MM.1S (cell line): ENCODE data around the gene SSBP3.
A peak's percentile ranks its signal among the peaks of the same experiment; 100 is the strongest.

Source experiments
- DNase-seq: peaks from one replicate; pipeline ENCODE4 v3.0.0-alpha.2; 2015
- H2AFZ ChIP-seq: fragments of 300-600 bp; sonication (generic); 2 replicates; pipeline ENCODE4 v1.6.0; 2016; ENCODE audit warnings: antibody characterized with exemption, low read length
- H3F3A ChIP-seq: fragments of 300-600 bp; sonication (generic); 2 replicates; pipeline ENCODE4 v1.6.1; 2016; ENCODE audit warnings: mild to moderate bottlenecking, antibody characterized with exemption, low read length, moderate library complexity, mixed read lengths; ENCODE audit not compliant: insufficient read depth
- H3K27ac ChIP-seq: fragments of 300-600 bp; sonication (generic); 2 replicates; pipeline ENCODE4 v1.5.1; 2016; ENCODE audit warnings: mild to moderate bottlenecking, low read length
- H3K27me3 ChIP-seq: fragments of 300-600 bp; sonication (generic); replicated peaks from 2 replicates; pipeline ENCODE4 v1.6.0; 2016; ENCODE audit warnings: low read length; ENCODE audit not compliant: insufficient read depth
- H3K36me3 ChIP-seq: fragments of 300-600 bp; sonication (generic); replicated peaks from 2 replicates; pipeline ENCODE4 v1.6.1; 2016; ENCODE audit warnings: mild to moderate bottlenecking, low read length, mixed read lengths; ENCODE audit not compliant: insufficient read depth
- H3K4me1 ChIP-seq: fragments of 300-600 bp; sonication (generic); 2 replicates; pipeline ENCODE4 v1.6.1; 2016; ENCODE audit warnings: low read length, mixed read lengths
- H3K4me2 ChIP-seq: fragments of 300-600 bp; sonication (generic); 2 replicates; pipeline ENCODE4 v1.6.0; 2016; ENCODE audit warnings: low read depth, low read length
- H3K4me3 ChIP-seq: fragments of 300-600 bp; sonication (generic); 2 replicates; pipeline ENCODE4 v1.5.1; 2016; ENCODE audit warnings: low read length, mixed read lengths
- H3K79me2 ChIP-seq: fragments of 300-600 bp; sonication (generic); 2 replicates; pipeline ENCODE4 v1.6.1; 2016; ENCODE audit warnings: mixed run types, low read length, mixed read lengths
- H3K9ac ChIP-seq: fragments of 300-600 bp; sonication (generic); 2 replicates; pipeline ENCODE4 v1.6.1; 2016; ENCODE audit warnings: low read length, mixed read lengths
- H3K9me2 ChIP-seq: fragments of 300-600 bp; sonication (generic); replicated peaks from 2 replicates; pipeline ENCODE4 v1.6.1; 2016; ENCODE audit warnings: mild to moderate bottlenecking, low read length, mixed read lengths; ENCODE audit not compliant: insufficient read depth
- H3K9me3 ChIP-seq: fragments of 300-600 bp; sonication (generic); replicated peaks from 2 replicates; pipeline ENCODE4 v1.6.1; 2016; ENCODE audit warnings: mild to moderate bottlenecking, low read length, mixed read lengths; ENCODE audit not compliant: insufficient read depth
- H4K20me1 ChIP-seq: fragments of 300-600 bp; sonication (generic); 2 replicates; pipeline ENCODE4 v1.6.1; 2016; ENCODE audit warnings: mild to moderate bottlenecking, low read length, moderate library complexity, mixed read lengths; ENCODE audit not compliant: insufficient read depth
- EZH2 ChIP-seq: fragments of 300-600 bp; sonication (generic); optimal IDR thresholded peaks from 2 replicates; pipeline ENCODE3; 2017; ENCODE audit warnings: low read depth, mild to moderate bottlenecking, antibody characterized with exemption, low read length, mixed read lengths
- EZH2phosphoT487 ChIP-seq: fragments of 300-600 bp; sonication (generic); IDR thresholded peaks from 2 replicates; pipeline ENCODE4 v1.6.1; 2018; ENCODE audit warnings: antibody characterized with exemption, low read length
- TF ChIP-seq, protein P1 (sequence below): fragments of 300-600 bp; sonication (generic); IDR thresholded peaks from 2 replicates; pipeline ENCODE4 v1.5.1; 2016; ENCODE audit warnings: antibody characterized with exemption, low read length, mixed read lengths

The SSBP3 gene

DNA sequence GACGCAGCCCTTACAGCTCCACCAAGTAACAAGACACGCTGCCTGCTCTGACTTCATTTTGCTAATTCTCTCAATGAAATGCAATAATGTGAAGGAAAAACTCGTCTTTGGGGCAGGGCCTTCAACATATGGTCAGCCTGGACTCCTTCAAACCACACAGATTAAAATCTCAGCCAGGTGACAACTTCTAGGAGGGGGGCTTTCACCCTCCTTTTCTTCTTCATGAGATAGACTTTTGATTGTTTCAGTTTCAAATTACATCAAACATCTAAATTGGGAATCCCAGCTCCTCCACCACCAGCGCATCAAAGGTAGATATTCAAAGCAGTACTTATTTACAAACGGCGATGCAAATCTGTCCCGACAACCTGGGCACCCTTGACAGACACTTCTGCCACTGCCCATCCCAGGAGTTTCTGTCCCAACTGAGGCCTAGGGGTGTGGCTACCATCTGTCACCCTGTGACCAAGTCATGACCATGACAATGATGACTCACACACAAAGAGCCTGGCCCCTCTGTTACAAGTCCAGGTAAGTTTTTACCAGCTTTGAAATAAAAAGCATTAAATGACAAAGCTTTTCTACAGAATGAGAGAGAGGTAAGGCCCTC, 29.7 kb downstream of the SSBP3 start:
- Histone ChIP-seq H3K27ac (peak overlapping the region; percentile 92), H3K9me3 (no peaks in the 10 kb centered on the region), H3K4me1 (peaks cover 38% of the 10 kb centered on the region), H3K79me2 (peaks cover 73% of the 10 kb centered on the region), H3K36me3 (no peaks in the 10 kb centered on the region), H3F3A (peaks cover 24% of the 10 kb centered on the region), H3K9me2 (no peaks in the 10 kb centered on the region), H3K27me3 (no peaks in the 10 kb centered on the region), H3K4me3 (peak overlapping the region; percentile 28), H4K20me1 (no peaks in the 10 kb centered on the region), H3K9ac (peak overlapping the region; percentile 69), H2AFZ (0 out of 2 replicates have a peak overlapping the region, but pooled peaks have one; percentile 2), H3K4me2 (peak overlapping the region; percentile 67)
- no peak for TF ChIP-seq EZH2
- no peak for TF ChIP-seq EZH2phosphoT487
- TF ChIP-seq, protein P1, sequence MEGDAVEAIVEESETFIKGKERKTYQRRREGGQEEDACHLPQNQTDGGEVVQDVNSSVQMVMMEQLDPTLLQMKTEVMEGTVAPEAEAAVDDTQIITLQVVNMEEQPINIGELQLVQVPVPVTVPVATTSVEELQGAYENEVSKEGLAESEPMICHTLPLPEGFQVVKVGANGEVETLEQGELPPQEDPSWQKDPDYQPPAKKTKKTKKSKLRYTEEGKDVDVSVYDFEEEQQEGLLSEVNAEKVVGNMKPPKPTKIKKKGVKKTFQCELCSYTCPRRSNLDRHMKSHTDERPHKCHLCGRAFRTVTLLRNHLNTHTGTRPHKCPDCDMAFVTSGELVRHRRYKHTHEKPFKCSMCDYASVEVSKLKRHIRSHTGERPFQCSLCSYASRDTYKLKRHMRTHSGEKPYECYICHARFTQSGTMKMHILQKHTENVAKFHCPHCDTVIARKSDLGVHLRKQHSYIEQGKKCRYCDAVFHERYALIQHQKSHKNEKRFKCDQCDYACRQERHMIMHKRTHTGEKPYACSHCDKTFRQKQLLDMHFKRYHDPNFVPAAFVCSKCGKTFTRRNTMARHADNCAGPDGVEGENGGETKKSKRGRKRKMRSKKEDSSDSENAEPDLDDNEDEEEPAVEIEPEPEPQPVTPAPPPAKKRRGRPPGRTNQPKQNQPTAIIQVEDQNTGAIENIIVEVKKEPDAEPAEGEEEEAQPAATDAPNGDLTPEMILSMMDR = no peak
- peak; percentile 94 for DNase-seq

DNA sequence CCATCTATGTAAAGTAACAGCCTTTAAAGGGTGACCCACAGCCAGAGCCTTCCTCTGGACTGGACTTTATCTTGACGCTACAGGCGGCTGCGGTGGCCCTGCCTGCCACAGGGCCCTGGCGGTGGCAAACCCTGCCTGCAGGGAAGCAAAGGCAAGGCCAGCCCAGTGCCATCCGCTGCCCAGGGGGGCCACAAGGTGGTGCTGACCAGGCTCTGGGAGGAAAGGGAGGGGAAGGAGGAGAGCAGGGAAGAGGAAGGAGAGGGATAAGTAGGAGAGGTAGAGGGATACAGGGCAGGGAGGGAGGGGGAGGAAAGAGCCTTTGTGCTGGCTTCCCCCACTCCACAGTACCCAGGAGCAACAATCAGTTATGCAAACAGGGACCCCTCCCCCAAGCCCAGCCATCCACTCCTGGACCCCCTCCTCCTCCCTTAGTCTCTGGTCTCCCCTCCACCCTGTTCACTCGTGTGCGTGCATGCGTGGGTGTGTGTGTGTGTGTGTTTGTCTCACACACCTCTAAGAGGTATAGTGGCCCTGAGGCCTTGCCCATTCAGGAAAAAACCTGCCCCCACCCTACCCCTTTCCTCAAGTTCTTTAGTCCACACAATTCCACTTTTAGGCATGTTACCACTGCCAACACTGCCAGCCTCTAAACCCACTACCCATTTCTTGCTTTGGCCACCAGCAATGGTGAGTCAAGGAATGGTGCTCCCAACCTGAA, 30.3 kb downstream of the SSBP3 start:
- peak overlapping the region; percentile 92 for H3K27ac ChIP-seq
- no peaks in the 10 kb centered on the region for H3K9me2 ChIP-seq
- peak overlapping the region; percentile 65 for H3K4me2 ChIP-seq
- H3K9me3 ChIP-seq = no peaks in the 10 kb centered on the region
- H3K36me3 ChIP-seq = no peaks in the 10 kb centered on the region
- DNase-seq = no peak
- H2AFZ ChIP-seq = no peak overlapping the region
- H4K20me1 ChIP-seq = no peaks in the 10 kb centered on the region
- peak overlapping the region; percentile 50; the same call in 1 of the 2 replicates for H3K9ac ChIP-seq
- peaks cover 78% of the 10 kb centered on the region for H3K79me2 ChIP-seq
- peaks cover 38% of the 10 kb centered on the region for H3K4me1 ChIP-seq
- peak overlapping the region; percentile 12; the same call in 1 of the 2 replicates for H3K4me3 ChIP-seq
- TF ChIP-seq EZH2phosphoT487 = no peak
- TF ChIP-seq EZH2 = no peak
- TF ChIP-seq, protein P1 = no peak
- no peaks in the 10 kb centered on the region for H3K27me3 ChIP-seq
- H3F3A ChIP-seq = peaks cover 24% of the 10 kb centered on the region

DNA sequence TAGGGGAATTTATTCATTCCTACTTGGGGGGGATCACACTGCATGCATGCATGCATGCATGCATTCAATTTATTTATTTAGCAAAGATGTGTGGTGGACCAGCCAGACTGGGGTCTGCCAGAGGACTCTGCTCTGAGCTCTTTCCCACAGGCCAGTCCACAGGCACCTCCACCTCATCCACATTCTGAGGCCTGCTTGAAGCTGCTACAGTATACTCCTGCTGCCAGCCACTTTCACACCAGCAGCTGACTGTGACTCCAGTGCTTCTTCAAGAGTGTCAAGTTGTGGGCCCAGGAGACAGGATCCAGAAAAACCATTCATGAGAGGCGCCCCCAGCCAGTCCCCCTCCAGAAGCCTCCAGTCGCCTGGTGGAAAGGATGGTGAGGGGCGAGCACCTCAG, 30.9 kb downstream of the SSBP3 start:
- H3K27ac ChIP-seq = no peak overlapping the region
- peaks cover 24% of the 10 kb centered on the region for H3F3A ChIP-seq
- no peaks in the 10 kb centered on the region for H4K20me1 ChIP-seq
- H3K36me3 ChIP-seq = no peaks in the 10 kb centered on the region
- peaks cover 38% of the 10 kb centered on the region for H3K4me1 ChIP-seq
- no peaks in the 10 kb centered on the region for H3K27me3 ChIP-seq
- TF ChIP-seq, protein P1 = no peak
- TF ChIP-seq EZH2 = no peak
- TF ChIP-seq EZH2phosphoT487 = no peak
- H3K9me2 ChIP-seq = no peaks in the 10 kb centered on the region
- H3K4me2 ChIP-seq = no peak overlapping the region
- H3K79me2 ChIP-seq = peaks cover 80% of the 10 kb centered on the region
- no peak overlapping the region for H2AFZ ChIP-seq
- no peak overlapping the region for H3K4me3 ChIP-seq
- DNase-seq = no peak
- H3K9ac ChIP-seq = no peak overlapping the region
- H3K9me3 ChIP-seq = no peaks in the 10 kb centered on the region
